K562 (cell line): ENCODE results near the gene SPINT2. TPM values are rescaled to one million over a fixed set of nuclear protein-coding genes. Genes with fewer than 3 reads are reported as not detected.

Source experiments
- ARID1B ChIP-seq: fragments of 450-650 bp; IDR thresholded peaks from 2 replicates; pipeline ENCODE4 v1.6.1; 2016; ENCODE audit warnings: antibody characterized with exemption, mild to moderate bottlenecking, inconsistent platforms
- ARNT ChIP-seq, 2 experiments: fragments of 450-650 bp; IDR thresholded peaks; 2 replicates each; pipeline ENCODE4 v1.6.1; 2016; ENCODE audit warnings: mild to moderate bottlenecking in 1 of 2
- CGGBP1 ChIP-seq: fragments of 250-450 bp; sonication (Bioruptor Pico); IDR thresholded peaks from 2 replicates; pipeline ENCODE4 v1.9.0; 2021; ENCODE audit warnings: mild to moderate bottlenecking
- CREB1 ChIP-seq, 2 experiments: sonication (generic) in 1 of 2; formaldehyde crosslinking in 1 of 2; IDR thresholded peaks; 2 replicates each; pipeline versions ENCODE4 v1.6.1 to v1.8.0; 2012 to 2022; ENCODE audit warnings: inconsistent platforms in 1 of 2, mild to moderate bottlenecking in 1 of 2, missing genetic modification reagents in 1 of 2, moderate library complexity in 1 of 2
- FOXJ2 ChIP-seq: fragments of 200-800 bp; sonication (Bioruptor generic); IDR thresholded peaks from 2 replicates; pipeline ENCODE4 v1.6.1; 2016; ENCODE audit warnings: missing genetic modification characterization, missing compliant biosample characterization
- FOXK2 ChIP-seq, 2 experiments: fragments of 450-650 bp; IDR thresholded peaks in 1 of 2; conservative IDR thresholded peaks in 1 of 2; 2 replicates each; pipeline ENCODE4 v1.6.1; 2016; ENCODE audit warnings: low read depth in 2 of 2, mild to moderate bottlenecking in 1 of 2
- HCFC1 ChIP-seq: IDR thresholded peaks from 2 replicates; pipeline ENCODE4 v1.6.1; 2012; ENCODE audit warnings: low read depth, low read length, improper control_type of control experiment
- HNRNPK ChIP-seq: fragments of 200-400 bp; formaldehyde crosslinking; IDR thresholded peaks from one replicate; pipeline ENCODE4 v1.6.1; 2018; ENCODE audit warnings: mild to moderate bottlenecking, low read depth, low read length; ENCODE audit not compliant: poor library complexity, severe bottlenecking
- HNRNPLL ChIP-seq: fragments of 200-400 bp; formaldehyde crosslinking; IDR thresholded peaks from 2 replicates; pipeline ENCODE4 v1.6.1; 2017; ENCODE audit warnings: low read length, low read depth, mild to moderate bottlenecking; ENCODE audit not compliant: poor library complexity, severe bottlenecking
- MTA3 ChIP-seq: fragments of 450-650 bp; formaldehyde crosslinking; IDR thresholded peaks from 2 replicates; pipeline ENCODE4 v1.6.1; 2017; ENCODE audit warnings: mild to moderate bottlenecking, borderline replicate concordance
- NFYB ChIP-seq: IDR thresholded peaks from 2 replicates; pipeline ENCODE4 v1.6.1; 2011; ENCODE audit warnings: mild to moderate bottlenecking, moderate library complexity; ENCODE audit not compliant: insufficient read length; ENCODE audit errors: extremely low read depth
- NR4A1 ChIP-seq, 2 experiments: fragments of 250-450 bp in 1 of 2; fragments of 450-650 bp in 1 of 2; sonication (Bioruptor Pico) in 1 of 2; IDR thresholded peaks; 2 replicates each; pipeline versions ENCODE4 v1.4.0 to v1.6.1; 2016 to 2020; ENCODE audit warnings: mild to moderate bottlenecking in 2 of 2, missing compliant biosample characterization in 1 of 2, missing genetic modification characterization in 1 of 2, moderate library complexity in 1 of 2
- POU5F1 ChIP-seq: fragments of 150-350 bp; IDR thresholded peaks from 2 replicates; pipeline ENCODE4 v1.6.1; 2014; ENCODE audit warnings: borderline replicate concordance, low read length, low read depth, mild to moderate bottlenecking; ENCODE audit not compliant: partially characterized antibody
- RCOR1 ChIP-seq, 2 experiments: IDR thresholded peaks; 2 replicates each; pipeline ENCODE4 v1.6.1; 2012; ENCODE audit warnings: low read depth in 2 of 2, low read length in 2 of 2, borderline replicate concordance in 1 of 2, improper control_type of control experiment in 1 of 2
- SMARCA4 ChIP-seq: fragments of 450-650 bp; IDR thresholded peaks from 2 replicates; pipeline ENCODE4 v1.6.1; 2016
- TAF7 ChIP-seq: fragments of 450-650 bp; IDR thresholded peaks from 2 replicates; pipeline ENCODE4 v1.6.1; 2016; ENCODE audit warnings: missing genetic modification characterization, missing compliant biosample characterization
- TEAD1 ChIP-seq, 2 experiments: fragments of 450-650 bp in 1 of 2; sonication (generic) in 1 of 2; formaldehyde crosslinking; IDR thresholded peaks; 2 replicates each; pipeline versions ENCODE4 v1.4.0 to v1.8.0; 2020 to 2022; ENCODE audit warnings: mild to moderate bottlenecking in 2 of 2, missing genetic modification reagents in 1 of 2
- UBTF ChIP-seq, 2 experiments: IDR thresholded peaks; 2 replicates each; pipeline ENCODE4 v1.6.1; 2012; ENCODE audit warnings: improper control_type of control experiment in 2 of 2, low read depth in 2 of 2, low read length in 2 of 2, borderline replicate concordance in 1 of 2
- ZBTB1 ChIP-seq: sonication (generic); formaldehyde crosslinking; IDR thresholded peaks from 2 replicates; pipeline ENCODE4 v1.8.1; 2023; ENCODE audit warnings: missing genetic modification reagents, low read depth, mild to moderate bottlenecking, borderline replicate concordance
- ZNF408 ChIP-seq: fragments of 250-450 bp; sonication (Bioruptor Pico); IDR thresholded peaks from 2 replicates; pipeline ENCODE4 v1.4.0; 2020; ENCODE audit warnings: low read depth, mild to moderate bottlenecking, moderate library complexity
- ZNF696 ChIP-seq: fragments of 250-450 bp; sonication (Bioruptor Pico); conservative IDR thresholded peaks from 2 replicates; pipeline ENCODE4 v1.4.0; 2020; ENCODE audit warnings: mild to moderate bottlenecking, moderate library complexity
- polyA plus RNA-seq, 8 experiments: library from polyadenylated mRNA; depleted of rRNA in 4 of 8; stranded (reverse) in 5 of 8; unstranded in 3 of 8; fragments of >200 nt; fragmentation: Nextera tagmentation in 2 of 8; fragmentation: Illumina TruSeq in 1 of 8; extraction: Ambion mirVana in 2 of 8; extraction: Trizol in 1 of 8; gene quantifications; 2 replicates each; pipeline versions ENCODE4 v1.2.1 to v1.2.3, GENCODE V29; 2011 to 2014; ENCODE audit warnings: inconsistent platforms in 1 of 8, missing spikeins in 1 of 8
- total RNA-seq, 7 experiments: library from RNA; depleted of rRNA in 6 of 7; stranded (reverse); fragments of >200 nt in 6 of 7; fragmentation: Illumina TruSeq in 2 of 7; extraction: Trizol in 2 of 7; gene quantifications; 2 replicates each; pipeline versions ENCODE4 v1.2.1 to v1.2.3, GENCODE V29; 2011 to 2021; ENCODE audit warnings: low replicate concordance in 1 of 7

Gene SPINT2
- total and polyA plus RNA-seq, 9 of the 15 experiments (the other 6 are each of a cell fraction or from before 2014, with no cell fraction given), result 0.65 to 4.5 (median 3.4) TPM

DNA sequence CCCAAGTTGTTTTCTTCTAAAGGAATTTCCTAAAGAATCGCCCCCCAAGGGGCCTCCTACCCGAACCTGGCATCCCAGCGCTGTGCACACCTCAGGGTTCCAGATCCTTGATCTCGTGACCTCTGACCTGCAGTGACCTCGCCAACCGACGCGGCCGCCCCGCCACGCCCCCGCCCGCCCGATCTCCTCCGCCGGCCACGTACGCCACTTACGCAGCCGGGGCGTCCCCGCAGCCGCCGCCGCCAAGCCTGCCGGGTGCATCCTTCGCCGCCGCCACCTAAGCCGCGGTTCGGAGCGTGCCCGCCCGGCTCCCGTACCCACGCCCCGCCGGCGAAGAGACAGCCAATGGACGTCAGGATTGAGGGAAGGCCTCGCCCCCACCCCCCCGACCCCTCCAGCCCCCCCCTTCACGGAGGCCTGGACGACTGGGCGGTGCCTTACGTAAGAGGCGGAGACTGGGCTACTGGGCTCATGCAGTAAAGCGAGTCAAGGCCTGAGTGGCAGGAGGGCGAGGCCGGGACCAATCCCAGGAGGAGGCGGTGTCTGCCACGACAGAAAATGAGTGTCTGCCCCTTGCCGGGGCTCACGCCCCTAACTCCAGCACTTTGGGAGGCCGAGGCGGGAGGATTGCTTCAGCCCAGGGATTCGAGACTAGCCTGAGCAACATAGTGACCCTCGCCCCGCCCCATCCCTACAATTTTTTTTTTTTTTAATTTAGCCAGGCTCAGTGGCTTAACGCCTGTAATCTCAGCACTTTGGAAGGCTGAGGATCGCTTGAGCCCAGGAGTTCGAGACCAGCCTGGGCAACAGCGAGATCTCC lies 51.5 kb downstream of the SPINT2 start, which contains the start of gene YIF1B (continued):
- peak; percentile 41 for TF ChIP-seq HNRNPK
- 0 out of 4 replicates have a peak, but pooled peaks of 1 of the 2 experiments have one; percentile 40 for TF ChIP-seq UBTF (IDR thresholded peaks at IDR 0.05; ENCODE audit: borderline replicate concordance in 1 of 2, low read depth in 2 of 2, low read length in 2 of 2)
- TF ChIP-seq FOXJ2, result peak; percentile 77; the same call in 1 of the 2 replicates
- peak in 1 of 2 experiments; percentile 69; a peak in 2 of 4 replicates for TF ChIP-seq FOXK2 (conservative IDR thresholded peaks at IDR 0.05 in 1 of 2, IDR thresholded peaks at IDR 0.05 in 1 of 2; ENCODE audit: low read depth in 2 of 2)
- 0 out of 2 replicates have a peak, but pooled peaks have one; percentile 46 for TF ChIP-seq SMARCA4
- TF ChIP-seq POU5F1, result peak; percentile 67
- peak; percentile 91; the same call in 1 of the 2 replicates for TF ChIP-seq ZBTB1 (CRISPR knock-in tag)
- no peak for TF ChIP-seq NR4A1 (CRISPR knock-in tag; IDR thresholded peaks at IDR 0.05)
- no peak for TF ChIP-seq NR4A1 (tag; IDR thresholded peaks at IDR 0.05)
- TF ChIP-seq HNRNPLL, result peak; percentile 100
- TF ChIP-seq ZNF696 (CRISPR knock-in tag), result no peak
- TF ChIP-seq TAF7 (tag), result no peak
- peak; percentile 45; the same call in 1 of the 2 replicates for TF ChIP-seq CREB1 (IDR thresholded peaks at IDR 0.05)
- TF ChIP-seq CREB1 (CRISPR knock-in tag; IDR thresholded peaks at IDR 0.05), result peak; percentile 75
- TF ChIP-seq TEAD1 (CRISPR knock-in tag; IDR thresholded peaks at IDR 0.05), result 0 out of 4 replicates have a peak, but pooled peaks of 1 of the 2 experiments have one; percentile 41
- peak in 1 of 2 experiments; percentile 50; a peak in 1 of 4 replicates for TF ChIP-seq ARNT (IDR thresholded peaks at IDR 0.05)
- peak in 1 of 2 experiments; percentile 2; a peak in 1 of 4 replicates for TF ChIP-seq RCOR1 (IDR thresholded peaks at IDR 0.05; ENCODE audit: borderline replicate concordance in 1 of 2, low read depth in 2 of 2, low read length in 2 of 2)
- peak; percentile 30 for TF ChIP-seq NFYB
- TF ChIP-seq ZNF408 (CRISPR knock-in tag), result no peak
- no peak for TF ChIP-seq CGGBP1 (CRISPR knock-in tag)
- TF ChIP-seq ARID1B, result no peak
- TF ChIP-seq MTA3, result peak; percentile 85; the same call in 1 of the 2 replicates
- TF ChIP-seq HCFC1, result peak; percentile 37; the same call in 1 of the 2 replicates
